Measurements from ENCODE around the gene TNIK.

DNA sequence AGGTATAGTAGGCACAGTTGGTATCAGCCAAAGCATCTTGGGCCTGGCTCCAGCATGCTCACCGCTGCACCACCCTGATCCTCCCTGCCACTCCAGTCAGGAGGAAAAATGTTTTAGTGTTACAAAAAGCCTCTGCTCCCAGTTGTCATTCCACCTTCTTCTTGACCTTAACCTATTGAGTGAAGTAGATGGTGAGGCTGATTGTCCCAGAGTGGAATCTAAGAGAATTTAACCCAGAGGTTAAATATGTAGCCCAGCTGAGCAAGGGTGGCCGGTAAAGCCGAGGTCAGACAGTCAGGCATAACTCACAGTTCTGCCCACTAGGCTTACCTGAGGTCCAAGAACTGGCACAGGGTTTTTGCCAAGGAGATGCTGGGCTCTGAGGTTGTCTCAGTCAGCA, 30.7 kb upstream of the TNIK start:
- TF ChIP-seq, protein P1, sequence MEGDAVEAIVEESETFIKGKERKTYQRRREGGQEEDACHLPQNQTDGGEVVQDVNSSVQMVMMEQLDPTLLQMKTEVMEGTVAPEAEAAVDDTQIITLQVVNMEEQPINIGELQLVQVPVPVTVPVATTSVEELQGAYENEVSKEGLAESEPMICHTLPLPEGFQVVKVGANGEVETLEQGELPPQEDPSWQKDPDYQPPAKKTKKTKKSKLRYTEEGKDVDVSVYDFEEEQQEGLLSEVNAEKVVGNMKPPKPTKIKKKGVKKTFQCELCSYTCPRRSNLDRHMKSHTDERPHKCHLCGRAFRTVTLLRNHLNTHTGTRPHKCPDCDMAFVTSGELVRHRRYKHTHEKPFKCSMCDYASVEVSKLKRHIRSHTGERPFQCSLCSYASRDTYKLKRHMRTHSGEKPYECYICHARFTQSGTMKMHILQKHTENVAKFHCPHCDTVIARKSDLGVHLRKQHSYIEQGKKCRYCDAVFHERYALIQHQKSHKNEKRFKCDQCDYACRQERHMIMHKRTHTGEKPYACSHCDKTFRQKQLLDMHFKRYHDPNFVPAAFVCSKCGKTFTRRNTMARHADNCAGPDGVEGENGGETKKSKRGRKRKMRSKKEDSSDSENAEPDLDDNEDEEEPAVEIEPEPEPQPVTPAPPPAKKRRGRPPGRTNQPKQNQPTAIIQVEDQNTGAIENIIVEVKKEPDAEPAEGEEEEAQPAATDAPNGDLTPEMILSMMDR (IDR thresholded peaks at IDR 0.05; ENCODE audit: low read depth, low read length): no peak
- TF ChIP-seq, protein P2, sequence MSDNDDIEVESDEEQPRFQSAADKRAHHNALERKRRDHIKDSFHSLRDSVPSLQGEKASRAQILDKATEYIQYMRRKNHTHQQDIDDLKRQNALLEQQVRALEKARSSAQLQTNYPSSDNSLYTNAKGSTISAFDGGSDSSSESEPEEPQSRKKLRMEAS (IDR thresholded peaks at IDR 0.05; ENCODE audit: low read depth, low read length): no peak
- TF ChIP-seq POLR2A (IDR thresholded peaks at IDR 0.05; ENCODE audit: extremely low read depth, insufficient read length): no peak
- no peak for TF ChIP-seq MYC (IDR thresholded peaks at IDR 0.05; ENCODE audit: low read depth, low read length)

Measured in NB4 (cell line).